GM18870 (cell line): ENCODE measurements around the gene SEMA4D.
"Not testable (repeated sequence)": the region's sequence is repeated elsewhere in the genome, so short reads cannot be mapped to it uniquely, and the experiment has no call there.

Source experiments
- ATAC-seq: cut with Tn5 transposase; IDR thresholded peaks from one replicate; pipeline ENCODE4 v1.9.1; 2021; ENCODE audit warnings: moderate library complexity; ENCODE audit not compliant: unreplicated experiment

Gene SEMA4D

GRCh38 chr9:89358985-89359384, 138.9 kb downstream of the SEMA4D start:
- no peak for ATAC-seq

GRCh38 chr9:89358376-89358916, 139.5 kb downstream of the SEMA4D start:
- ATAC-seq = no peak

- ATAC-seq = no peak
These were observed 140.3 kb downstream of the SEMA4D start for GRCh38 chr9:89357331-89358197.

GRCh38 chr9:89356782-89357181, 141.1 kb downstream of the SEMA4D start:
- ATAC-seq = no peak

GRCh38 chr9:89354471-89354870, 143.4 kb downstream of the SEMA4D start:
- no peak for ATAC-seq

GRCh38 chr9:89353989-89354388, 143.9 kb downstream of the SEMA4D start:
- ATAC-seq = no peak

GRCh38 chr9:89352874-89353649, 144.9 kb downstream of the SEMA4D start:
- ATAC-seq = no peak

- ATAC-seq = no peak
These were observed 145.5 kb downstream of the SEMA4D start for GRCh38 chr9:89352451-89352850.

- no peak for ATAC-seq
These were observed 146.2 kb downstream of the SEMA4D start for GRCh38 chr9:89351584-89352300.

- no peak for ATAC-seq
These were observed 146.8 kb downstream of the SEMA4D start for GRCh38 chr9:89350988-89351557.

- no peak for ATAC-seq
These were observed 148.3 kb downstream of the SEMA4D start for GRCh38 chr9:89349607-89350006.

- no peak for ATAC-seq
These were observed 150.3 kb downstream of the SEMA4D start for GRCh38 chr9:89347651-89348050.

- ATAC-seq = no peak
These were observed 151.2 kb downstream of the SEMA4D start for GRCh38 chr9:89346696-89347095.

GRCh38 chr9:89345476-89345875, 152.4 kb downstream of the SEMA4D start:
- no peak for ATAC-seq

- not testable (repeated sequence) for ATAC-seq
These were observed 154.1 kb downstream of the SEMA4D start for GRCh38 chr9:89343812-89344211.

- no peak for ATAC-seq
These were observed 155.0 kb downstream of the SEMA4D start for GRCh38 chr9:89342948-89343347.

- ATAC-seq = no peak
These were observed 155.7 kb downstream of the SEMA4D start for GRCh38 chr9:89342213-89342612.

GRCh38 chr9:89340332-89340731, 157.6 kb downstream of the SEMA4D start:
- ATAC-seq = peak; percentile 79

GRCh38 chr9:89339807-89340206, 158.1 kb downstream of the SEMA4D start:
- ATAC-seq = peak; percentile 29

- ATAC-seq = no peak
These were observed 167.4 kb downstream of the SEMA4D start for GRCh38 chr9:89330513-89330912.

GRCh38 chr9:89329917-89330316, 168.0 kb downstream of the SEMA4D start:
- ATAC-seq = no peak
